Stimulated activated CD4-positive, alpha-beta T cell treated with anti-CD3 and anti-CD28 coated beads, Interleukin-4, amount 100 ng/mL, for 24 hours (primary cell): ENCODE data around the gene ETAA1.

Experiments used
- DNase-seq: peaks from one replicate; pipeline ENCODE4 v3.0.0-alpha.2; 2020

ETAA1 gene

GRCh38 chr2:67445652-67446268, 48.6 kb downstream of the ETAA1 start:
- DNase-seq, result no peak

GRCh38 chr2:67446491-67446911, 49.4 kb downstream of the ETAA1 start:
- DNase-seq, result no peak

DNA sequence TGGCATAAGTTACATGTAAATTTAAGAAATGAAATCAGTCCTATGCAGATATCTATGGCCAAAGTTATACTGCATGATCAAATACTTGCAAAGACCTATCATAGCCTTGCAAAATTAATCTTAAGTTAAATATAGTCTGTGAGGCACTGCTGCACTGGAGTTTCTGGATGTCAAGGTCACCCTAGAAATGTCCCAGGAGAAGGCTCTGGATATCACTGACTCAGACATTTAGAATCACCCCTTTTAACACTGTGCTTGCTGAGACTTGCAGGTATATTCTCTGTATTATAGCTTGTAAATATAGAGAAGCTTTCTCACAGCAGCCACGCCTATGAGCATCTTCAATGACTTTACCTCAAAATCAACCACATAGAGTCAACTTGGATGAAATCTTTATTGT, 51.5 kb downstream of the ETAA1 start:
- no peak for DNase-seq

GRCh38 chr2:67451086-67451832, 54.1 kb downstream of the ETAA1 start:
- no peak for DNase-seq

DNA sequence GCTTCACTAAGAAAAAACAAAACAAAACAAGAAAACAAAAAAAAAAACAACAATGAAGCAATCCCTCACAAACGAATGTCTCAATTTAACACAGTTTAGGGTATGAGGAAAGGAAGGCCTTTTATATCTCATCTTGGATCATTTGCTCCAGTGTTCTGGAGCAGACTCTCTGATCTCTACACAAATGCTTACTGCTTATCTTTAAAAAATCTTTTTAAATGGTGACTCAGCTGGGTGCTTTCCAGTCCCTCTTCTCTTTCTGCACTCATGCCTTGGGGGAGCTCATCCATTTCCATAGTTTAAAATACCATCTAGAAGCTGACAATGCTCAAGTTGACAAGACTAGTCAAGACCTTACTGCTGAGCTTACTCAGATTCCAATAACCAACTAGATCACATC, 56.2 kb downstream of the ETAA1 start:
- DNase-seq, result no peak

- DNase-seq, result no peak
These were observed 58.3 kb downstream of the ETAA1 start for GRCh38 chr2:67455219-67456142.

DNA sequence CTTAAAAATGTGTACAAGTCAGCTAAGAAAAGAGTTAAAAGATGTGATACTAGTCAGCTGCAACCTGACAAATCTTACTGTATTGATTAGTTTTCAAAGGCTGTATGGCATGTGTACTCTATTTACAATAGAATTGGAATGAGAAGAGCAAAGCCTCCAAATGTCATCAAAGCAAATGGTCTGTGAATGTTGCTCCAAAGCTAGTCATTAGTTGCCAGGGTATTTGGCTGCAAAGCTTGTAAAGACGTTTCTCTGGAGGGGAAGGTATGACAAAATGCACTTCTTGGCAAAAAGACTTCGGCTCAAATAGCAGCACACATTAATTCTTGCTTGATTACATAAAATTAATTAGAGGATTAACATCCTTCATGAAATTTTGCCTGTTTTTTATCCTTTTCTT, 59.3 kb downstream of the ETAA1 start:
- DNase-seq, result no peak

- no peak for DNase-seq
These were observed 60.6 kb downstream of the ETAA1 start for GRCh38 chr2:67457699-67458098.

DNA sequence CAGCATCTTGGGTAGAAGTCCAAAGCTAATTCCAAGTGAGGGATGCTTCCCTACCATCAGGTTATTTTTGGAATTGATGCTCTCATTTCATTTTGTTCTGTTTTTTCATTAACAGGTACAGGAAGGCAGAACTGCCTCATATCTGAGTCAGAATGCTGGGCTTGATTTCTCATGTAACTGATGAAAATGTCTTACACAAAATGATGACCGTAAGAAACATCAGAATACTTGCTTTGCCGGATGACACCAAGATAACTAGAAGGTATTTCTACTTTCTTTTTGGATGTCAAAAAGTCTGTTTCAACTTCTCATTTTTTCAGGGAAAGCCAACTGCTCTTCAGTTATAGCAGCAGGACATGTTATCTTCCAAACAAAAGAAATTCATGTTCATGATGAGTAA, 62.6 kb downstream of the ETAA1 start:
- no peak for DNase-seq
